ENCODE measurements around the gene TYK2. TPM values are rescaled to one million over a fixed set of nuclear protein-coding genes. Genes with fewer than 3 reads are reported as not detected.

Gene TYK2
- total and polyA plus RNA-seq, 9 of the 15 experiments (the other 6 are each of a cell fraction or from before 2014, with no cell fraction given) = 15.0 to 182 (median 85.9) TPM

DNA sequence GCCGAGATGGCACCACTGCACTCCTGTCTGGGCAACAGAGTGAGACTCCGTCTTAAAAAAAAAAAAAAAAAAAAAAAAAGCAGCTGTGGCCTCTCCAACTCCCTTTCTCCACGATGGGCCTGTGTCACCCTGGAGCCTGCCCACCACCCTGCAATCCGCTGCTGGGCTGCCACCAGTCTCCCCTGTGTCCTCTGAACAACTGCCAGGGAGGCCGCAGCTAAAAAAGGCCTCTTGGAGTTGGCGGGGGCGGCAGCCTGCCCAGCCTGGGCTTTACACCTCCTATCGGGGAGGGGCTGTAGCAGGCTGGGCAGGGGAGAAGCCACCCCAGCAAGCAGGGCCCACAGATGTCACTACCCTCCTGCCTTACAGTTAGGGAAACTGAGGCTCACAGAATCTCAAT is 19.5 kb upstream of the TYK2 start:
- TF ChIP-seq RNF2 (IDR thresholded peaks at IDR 0.05) = no peak
- 0 out of 2 replicates have a peak, but pooled peaks have one; percentile 24 for TF ChIP-seq POLR2G (IDR thresholded peaks at IDR 0.05; ENCODE audit: low read depth, low read length)
- TF ChIP-seq, protein P1, sequence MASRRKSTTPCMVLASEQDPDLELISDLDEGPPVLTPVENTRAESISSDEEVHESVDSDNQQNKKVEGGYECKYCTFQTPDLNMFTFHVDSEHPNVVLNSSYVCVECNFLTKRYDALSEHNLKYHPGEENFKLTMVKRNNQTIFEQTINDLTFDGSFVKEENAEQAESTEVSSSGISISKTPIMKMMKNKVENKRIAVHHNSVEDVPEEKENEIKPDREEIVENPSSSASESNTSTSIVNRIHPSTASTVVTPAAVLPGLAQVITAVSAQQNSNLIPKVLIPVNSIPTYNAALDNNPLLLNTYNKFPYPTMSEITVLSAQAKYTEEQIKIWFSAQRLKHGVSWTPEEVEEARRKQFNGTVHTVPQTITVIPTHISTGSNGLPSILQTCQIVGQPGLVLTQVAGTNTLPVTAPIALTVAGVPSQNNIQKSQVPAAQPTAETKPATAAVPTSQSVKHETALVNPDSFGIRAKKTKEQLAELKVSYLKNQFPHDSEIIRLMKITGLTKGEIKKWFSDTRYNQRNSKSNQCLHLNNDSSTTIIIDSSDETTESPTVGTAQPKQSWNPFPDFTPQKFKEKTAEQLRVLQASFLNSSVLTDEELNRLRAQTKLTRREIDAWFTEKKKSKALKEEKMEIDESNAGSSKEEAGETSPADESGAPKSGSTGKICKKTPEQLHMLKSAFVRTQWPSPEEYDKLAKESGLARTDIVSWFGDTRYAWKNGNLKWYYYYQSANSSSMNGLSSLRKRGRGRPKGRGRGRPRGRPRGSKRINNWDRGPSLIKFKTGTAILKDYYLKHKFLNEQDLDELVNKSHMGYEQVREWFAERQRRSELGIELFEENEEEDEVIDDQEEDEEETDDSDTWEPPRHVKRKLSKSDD (conservative IDR thresholded peaks at IDR 0.05; ENCODE audit: low read length) = no peak
- TF ChIP-seq RBFOX2 (IDR thresholded peaks at IDR 0.05; ENCODE audit: low read depth, low read length) = peak; percentile 47
- no peak for TF ChIP-seq SNRNP70 (optimal IDR thresholded peaks at IDR 0.05; ENCODE audit: low read depth, low read length)
- in situ Hi-C loops (cut with MboI) (no loop called here), intact Hi-C loops (cut with micrococcal nuclease) (loop anchor here (5.0 kb wide), 2 partner anchors 172 to 297 kb away; no protein-coding TSS in a partner anchor)
- peak in 2 of 4 experiments; percentile 4 to 10 for DNase-seq (ENCODE audit: extremely low read depth in 1 of 4, low spot score in 3 of 4)
- Histone ChIP-seq H3K4me2 (ENCODE audit: insufficient read depth, low read length) (no peak overlapping the region), H3K9ac (ENCODE audit: insufficient read depth in 1 of 2, low read depth in 2 of 2, low read length in 2 of 2) (peak overlapping the region in 1 of 2 experiments; percentile 65; a peak in 1 of 4 replicates), H2AFZ (ENCODE audit: low read depth, low read length) (no peak overlapping the region), H3K4me1 (replicated peaks in 1 of 2; ENCODE audit: control insufficient read depth in 2 of 2, insufficient read depth in 2 of 2, low read length in 2 of 2) (peaks cover 18 to 48% of the 10 kb centered on the region in 2 experiments), H3K9me3 (replicated peaks; ENCODE audit: control insufficient read depth, insufficient read depth, low read depth, low read length) (no peaks in the 10 kb centered on the region), H3K36me3 (ENCODE audit: control insufficient read depth, insufficient read depth, low read length) (peaks cover 59% of the 10 kb centered on the region; the same call in 2 of the 3 replicates), H3K9me1 (ENCODE audit: control insufficient read depth, insufficient read depth, low read length) (no peaks in the 10 kb centered on the region), H3K79me2 (ENCODE audit: control insufficient read depth, insufficient read depth, low read length) (peaks cover 74% of the 10 kb centered on the region), H3K27me3 (ENCODE audit: control insufficient read depth in 2 of 2, insufficient read depth in 2 of 2, low read length in 2 of 2) (no peaks in the 10 kb centered on the region), H3K4me3 (no peak overlapping the region), H4K20me1 (replicated peaks; ENCODE audit: control insufficient read depth, insufficient read depth, low read length) (peaks cover 30% of the 10 kb centered on the region), H3K27ac (ENCODE audit: extremely low read depth, low read depth, low read length) (no peak overlapping the region)
- FAIRE-seq = no peak
- BruUV-seq (replicated peaks) = no TSS peak
- no peak for ATAC-seq
- CTCF ChIA-PET (ENCODE audit: low intra/inter-chr PET ratio) = no interaction called here
- POLR2A ChIA-PET = interaction anchor here (0.5 to 1.7 kb wide), 6 partner anchors 11 to 259 kb away, joined by 3 to 5 read pairs (median 3); partner anchors contain the start of gene ICAM1
- 98% methylated on average over 4 of the region's 8 CpGs for WGBS (ENCODE audit: insufficient coverage, low coverage, missing lambda C conversion rate)

All from K562 (cell line).